GM19463 (cell line): ENCODE data around the gene ZKSCAN1.
A peak's percentile ranks its signal among the peaks of the same experiment; 100 is the strongest.
"Not testable (repeated sequence)": the region's sequence is repeated elsewhere in the genome, so short reads cannot be mapped to it uniquely, and the experiment has no call there.

Experiments used
- ATAC-seq: cut with Tn5 transposase; IDR thresholded peaks from one replicate; pipeline ENCODE4 v1.9.1; 2021; ENCODE audit warnings: mild to moderate bottlenecking, moderate library complexity; ENCODE audit not compliant: unreplicated experiment

Gene ZKSCAN1

DNA sequence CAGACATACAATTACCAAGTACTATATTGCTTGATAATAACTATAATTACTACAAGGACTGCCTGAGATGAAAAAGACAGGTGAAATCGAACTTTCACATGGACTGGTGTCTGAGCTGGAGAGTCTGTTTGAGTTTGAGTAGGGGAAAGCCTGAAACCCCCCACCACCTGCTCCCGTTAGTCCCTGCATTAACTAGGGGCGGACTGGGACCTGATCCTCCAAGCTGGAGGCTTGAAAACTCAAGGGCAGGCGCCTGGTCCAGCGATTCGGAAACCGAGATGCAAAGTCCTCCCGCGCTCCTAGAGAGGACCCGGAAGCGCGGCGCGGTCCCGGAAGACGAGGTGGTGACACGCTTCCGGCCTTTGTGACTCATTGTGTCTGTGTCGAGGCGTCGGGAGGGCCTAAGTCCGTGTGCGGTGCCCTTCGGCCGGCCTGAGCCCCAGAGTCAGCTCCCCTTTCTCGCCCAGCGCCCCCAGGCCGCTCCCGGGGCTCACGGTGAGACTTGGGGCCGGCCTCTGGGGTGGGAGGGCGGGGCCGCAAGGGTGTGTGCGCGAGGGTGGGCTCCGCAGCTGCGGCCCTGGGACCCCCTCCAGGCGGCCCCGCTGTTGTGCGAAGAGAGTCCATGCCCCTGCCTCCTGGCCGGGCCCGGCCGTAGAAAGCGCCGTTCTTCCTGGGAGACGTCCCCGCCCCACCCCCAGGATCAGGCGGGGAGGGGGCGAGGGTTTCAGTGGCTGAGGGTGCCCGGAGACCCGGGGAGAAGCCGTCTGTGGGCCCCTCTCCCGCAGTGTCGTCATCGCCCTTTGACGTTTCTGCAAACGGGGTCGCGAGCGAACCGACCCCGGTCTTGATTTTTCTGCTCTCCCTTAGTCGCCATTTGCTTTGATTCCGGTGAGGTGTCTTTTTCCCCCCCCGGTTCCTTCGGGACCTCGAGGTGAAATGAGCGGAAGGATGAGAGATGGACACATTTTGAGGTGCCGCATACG, at the start of gene ZKSCAN1:
ZKSCAN1 (plus strand) TSS at position 365 of the 983 bp plus-strand sequence. CDS start 7,911 bp downstream, outside the sequence.
- peak; percentile 99 for ATAC-seq

DNA sequence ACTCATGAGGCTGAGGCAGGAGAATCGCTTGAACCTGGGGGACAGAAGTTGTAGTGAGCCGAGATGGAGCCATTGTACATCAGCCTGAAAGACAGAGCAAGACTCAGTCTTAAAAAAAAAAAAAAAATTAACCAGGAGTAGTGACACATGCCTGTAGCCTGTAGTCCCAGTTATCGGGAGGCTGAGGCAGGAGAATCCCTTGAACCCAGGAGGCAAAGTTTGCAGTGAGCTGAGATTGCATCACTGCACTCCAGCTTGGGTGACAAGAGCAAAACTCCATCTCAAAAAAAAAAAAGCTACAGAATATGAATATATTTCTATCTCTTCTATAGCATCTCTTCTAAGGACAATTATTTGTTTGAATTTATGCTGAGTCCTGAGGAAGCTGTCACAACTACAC, 46.1 kb upstream of the ZKSCAN1 start:
- no peak for ATAC-seq

DNA sequence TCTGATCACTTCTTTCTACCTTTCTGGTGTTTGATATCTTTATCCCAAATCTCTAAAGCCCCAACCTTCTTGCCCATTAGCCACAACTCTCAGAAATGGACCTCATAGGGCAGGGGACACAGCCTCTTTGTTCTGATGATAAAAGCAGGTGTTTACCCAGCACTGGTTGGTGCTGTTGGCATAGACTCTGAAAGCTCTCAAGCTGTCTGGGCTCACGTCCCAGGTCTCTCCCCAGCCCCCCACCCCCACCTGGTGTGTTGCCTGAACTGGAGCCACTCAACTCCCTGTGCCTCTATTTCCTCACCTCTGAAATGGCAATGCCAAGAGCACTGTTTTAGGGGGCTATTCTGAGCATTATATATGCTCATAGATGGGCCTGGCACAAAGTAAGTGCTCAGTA, 45.6 kb upstream of the ZKSCAN1 start:
- ATAC-seq, result not testable (repeated sequence)

DNA sequence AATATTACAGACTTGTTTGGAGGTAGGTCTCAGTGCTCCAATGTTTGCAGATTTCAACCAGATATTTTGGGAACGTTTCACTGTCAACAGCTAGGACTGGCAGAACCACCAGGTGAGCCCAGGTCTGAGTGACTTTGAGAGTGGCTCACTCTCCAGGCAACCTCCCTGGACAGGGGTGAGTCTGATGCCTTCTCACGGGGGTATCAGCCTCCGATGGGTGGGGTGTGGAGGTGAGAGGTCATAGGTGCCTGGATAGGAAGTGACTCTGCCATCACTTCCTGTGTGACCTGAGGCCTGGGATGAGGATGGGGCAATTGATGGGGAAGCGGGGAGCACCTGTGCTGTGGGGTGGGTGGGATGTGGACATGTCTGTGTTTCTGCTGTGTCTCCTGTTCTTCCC, 44.2 kb upstream of the ZKSCAN1 start:
- no peak for ATAC-seq

DNA sequence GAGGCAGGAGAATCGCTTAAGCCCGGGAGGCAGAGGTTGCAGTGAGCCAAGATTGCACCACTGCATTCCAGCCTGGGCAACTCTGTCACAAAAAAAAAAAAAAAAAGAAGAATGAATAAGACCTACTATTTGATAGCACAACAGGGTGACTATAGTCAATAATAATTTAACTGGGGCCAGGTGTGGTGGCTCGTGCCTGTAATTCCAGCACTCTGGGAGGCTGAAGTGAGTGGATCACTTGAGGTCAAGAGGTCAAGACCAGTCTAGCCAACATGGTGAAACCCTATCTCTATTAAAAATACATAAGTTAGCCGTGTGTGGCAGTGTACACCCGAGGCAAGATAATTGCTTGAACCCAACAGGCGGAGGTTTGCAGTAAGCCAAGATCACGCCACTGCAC, 41.6 kb upstream of the ZKSCAN1 start:
- ATAC-seq, result not testable (repeated sequence)

DNA sequence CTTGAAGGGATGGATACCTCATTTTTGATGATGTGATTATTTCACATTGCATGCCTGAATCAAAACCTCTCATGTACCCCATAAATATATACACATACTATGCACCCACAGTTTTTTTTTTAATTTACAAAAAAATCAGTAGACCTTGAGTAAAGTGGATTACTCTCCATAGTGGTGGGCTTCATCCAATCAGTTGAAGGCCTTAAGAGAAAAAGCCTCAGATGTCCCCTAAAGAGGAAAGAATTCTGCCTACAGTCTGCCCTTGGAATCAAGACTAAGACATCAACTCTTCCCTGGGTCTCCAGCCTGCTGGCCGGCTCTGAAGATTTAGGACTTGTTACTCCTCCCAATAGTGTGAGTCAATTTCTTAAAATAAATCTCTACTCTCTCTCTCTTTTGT, 40.7 kb upstream of the ZKSCAN1 start:
- no peak for ATAC-seq

DNA sequence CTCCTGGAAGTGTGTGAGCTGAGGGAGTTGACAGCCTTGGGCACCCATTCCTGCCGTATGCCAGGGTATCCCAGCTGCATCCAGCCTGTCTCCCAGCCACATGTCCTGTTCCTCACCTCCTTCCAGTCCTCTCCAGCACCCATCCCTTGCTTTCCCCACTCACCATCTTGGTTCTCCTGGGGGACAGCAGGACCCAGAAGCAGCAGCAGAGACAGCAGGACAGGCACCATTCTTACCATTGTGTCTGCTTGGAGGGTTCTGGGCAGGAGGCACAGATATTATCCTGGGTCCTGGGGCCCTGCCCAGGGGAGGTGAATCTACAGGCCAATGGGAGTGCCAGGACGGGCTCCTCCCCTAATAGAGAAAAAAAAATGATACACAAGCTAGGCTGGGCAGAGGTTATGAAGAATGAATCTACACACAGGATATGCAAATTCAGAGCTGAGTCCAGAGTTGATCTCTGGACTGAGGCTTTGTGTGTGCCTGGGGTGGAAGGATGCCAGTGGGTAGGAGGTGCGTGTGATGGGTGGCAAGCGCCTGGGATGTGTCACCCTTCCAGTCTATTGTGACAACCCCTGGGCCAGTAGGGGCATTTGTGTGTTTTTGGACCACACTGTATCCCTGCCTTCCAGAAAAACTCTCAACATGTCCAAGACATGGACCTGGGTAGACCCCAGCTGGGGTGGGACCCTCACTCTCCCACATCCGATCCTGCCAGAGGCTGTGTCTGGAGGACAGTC, 39.4 kb upstream of the ZKSCAN1 start, which contains the start of gene AZGP1:
AZGP1 (minus strand) TSS at position 250 of the 740 bp plus-strand sequence; CDS start at position 239, 11 bp downstream.
- no peak for ATAC-seq

DNA sequence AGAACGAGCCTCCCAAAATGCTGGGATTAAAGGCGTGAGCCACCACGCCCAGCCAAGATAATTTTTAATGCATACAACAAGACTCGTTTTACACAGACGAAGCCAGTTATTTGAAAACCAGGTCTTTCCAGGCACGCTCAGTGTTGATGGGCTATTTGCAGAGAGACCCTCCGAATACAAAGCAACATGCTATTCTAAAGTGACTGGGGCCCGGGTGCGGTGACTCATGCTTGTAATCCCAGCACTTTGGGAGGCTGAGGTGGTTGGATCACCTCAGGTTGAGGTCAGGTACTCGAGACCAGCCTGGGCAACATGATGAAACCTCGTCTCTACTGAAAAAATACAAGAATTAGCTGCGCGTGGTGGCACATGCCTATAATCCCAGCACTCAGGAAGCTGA, 38.8 kb upstream of the ZKSCAN1 start:
- ATAC-seq, result no peak

DNA sequence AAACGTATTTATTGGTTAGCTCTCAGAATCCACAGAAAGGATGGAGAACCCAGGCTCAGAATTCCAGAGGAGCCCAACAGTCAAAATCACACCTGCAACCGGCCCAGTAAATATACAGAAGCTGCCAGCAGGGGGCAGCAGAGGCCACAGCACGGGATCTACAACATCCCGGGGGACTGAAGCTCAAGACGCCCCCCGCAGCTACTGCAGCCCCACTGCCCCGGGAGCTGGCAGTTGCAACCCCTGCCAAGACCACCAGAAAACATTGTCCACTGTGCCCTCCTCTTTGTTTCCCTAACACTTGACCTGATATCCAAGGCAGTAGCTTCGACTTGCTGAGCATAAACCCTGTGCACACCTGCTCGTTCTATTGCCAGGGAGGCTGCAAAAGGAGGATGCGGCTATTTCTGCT, 35.6 kb upstream of the ZKSCAN1 start:
- ATAC-seq, result not testable (repeated sequence)

DNA sequence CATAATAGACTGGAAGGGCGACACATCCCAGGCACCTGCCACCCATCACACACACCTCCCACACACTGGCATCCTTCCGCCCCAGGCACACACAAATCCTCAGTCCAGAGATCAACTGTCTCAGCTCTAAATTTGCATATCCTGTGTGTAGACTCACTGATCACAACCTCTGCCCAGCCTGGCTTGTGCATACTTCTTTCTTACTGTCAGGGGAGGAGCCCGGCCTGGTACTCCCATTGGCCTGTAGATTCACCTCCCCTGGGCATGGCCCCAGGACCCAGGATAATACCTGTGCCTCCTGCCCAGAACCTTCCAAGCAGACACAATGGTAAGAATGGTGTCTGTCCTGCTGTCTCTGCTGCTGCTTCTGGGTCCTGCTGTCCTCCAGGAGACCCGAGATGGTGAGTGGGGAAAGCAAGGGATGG, 34.9 kb upstream of the ZKSCAN1 start:
- not testable (repeated sequence) for ATAC-seq

DNA sequence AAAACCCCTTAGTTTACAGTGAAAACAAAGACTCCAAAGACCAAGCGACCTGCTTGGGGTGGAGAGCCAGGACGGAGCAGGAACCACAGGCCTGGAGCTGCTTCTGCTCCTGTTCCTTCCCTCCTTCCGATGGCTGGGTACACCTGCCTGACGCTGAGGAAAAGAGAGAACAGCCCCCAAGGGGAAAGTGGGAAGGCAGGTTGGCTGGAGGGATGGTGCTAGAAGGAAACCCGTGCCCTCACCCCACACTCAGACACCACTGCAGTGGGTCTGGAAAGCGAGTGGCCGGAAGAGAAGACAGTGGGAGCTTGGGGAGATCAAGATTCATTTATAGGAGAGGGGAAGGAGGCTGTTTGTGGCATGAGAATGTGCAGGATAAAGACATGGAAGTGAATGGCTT, 34.3 kb upstream of the ZKSCAN1 start:
- not testable (repeated sequence) for ATAC-seq

DNA sequence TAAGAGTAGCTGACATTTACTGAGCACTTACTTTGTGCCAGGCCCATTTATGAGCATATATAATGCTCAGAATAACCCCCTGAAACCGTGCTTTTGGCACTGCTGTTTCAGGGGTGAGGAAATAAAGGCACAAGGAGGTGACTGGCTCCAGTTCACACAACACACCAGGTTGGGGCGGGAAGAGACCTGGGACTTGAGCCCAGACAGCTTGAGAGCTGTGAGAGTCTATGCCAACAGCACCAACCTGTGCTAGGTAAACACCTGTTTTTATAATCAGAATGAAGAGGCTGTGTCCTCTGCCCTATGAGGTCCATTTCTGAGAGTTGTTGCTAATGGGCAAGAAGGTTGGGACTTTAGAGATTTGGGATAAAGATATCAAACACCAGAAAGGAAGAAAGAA, 30.8 kb upstream of the ZKSCAN1 start:
- ATAC-seq, result no peak

DNA sequence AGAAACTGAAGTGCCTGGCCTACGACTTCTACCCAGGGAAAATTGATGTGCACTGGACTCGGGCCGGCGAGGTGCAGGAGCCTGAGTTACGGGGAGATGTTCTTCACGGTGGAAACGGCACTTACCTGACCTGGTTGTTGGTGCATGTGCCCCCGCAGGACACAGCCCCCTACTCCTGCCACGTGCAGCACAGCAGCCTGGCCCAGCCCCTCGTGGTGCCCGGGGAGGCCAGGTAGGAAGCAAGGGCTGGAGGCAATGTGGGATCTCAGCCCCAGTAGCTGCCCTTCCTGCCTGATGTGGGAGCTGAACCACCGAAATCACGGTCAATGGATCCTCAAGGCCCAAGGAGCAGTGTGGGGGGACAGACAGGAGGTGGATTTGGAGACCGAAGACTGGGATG, 28.1 kb upstream of the ZKSCAN1 start:
- not testable (repeated sequence) for ATAC-seq

DNA sequence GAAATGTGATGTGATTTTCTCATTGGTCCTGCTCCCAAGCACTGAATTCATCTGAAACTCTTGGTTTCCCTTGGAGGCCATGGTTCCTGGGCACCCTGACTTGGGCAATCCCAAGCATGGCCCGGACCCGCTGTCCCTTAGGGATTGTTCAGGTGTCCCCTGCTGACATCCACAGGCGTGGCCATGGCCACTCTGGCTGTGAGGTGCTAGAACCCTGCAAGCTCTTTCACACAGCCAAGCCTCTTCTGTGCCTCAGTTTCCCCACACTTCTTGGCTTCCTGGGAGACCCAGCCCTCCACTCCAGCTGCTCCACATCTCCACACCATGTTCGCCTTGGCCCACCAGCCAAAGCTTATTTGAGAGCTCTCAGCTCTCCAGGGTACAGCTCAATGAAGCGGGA, 27.6 kb upstream of the ZKSCAN1 start:
- ATAC-seq, result no peak

DNA sequence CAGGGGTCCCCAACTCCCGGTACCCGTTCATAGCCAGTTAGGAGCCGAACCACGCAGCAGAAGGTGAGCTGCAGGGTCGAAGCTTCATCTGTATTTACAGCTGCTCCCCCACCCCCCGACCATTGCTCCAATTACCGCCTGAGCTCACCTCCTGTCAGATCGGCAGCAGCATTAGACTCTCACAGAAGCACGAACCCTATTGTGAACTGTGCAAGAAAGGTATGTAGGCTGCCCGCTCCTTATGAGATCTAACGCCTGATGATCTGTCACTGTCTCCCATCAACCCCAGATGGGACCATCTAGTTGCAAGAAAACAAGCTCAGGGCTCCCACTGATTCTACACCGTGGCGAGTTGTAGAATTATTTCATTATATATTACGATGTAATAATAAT, 24.9 kb upstream of the ZKSCAN1 start:
- no peak for ATAC-seq

DNA sequence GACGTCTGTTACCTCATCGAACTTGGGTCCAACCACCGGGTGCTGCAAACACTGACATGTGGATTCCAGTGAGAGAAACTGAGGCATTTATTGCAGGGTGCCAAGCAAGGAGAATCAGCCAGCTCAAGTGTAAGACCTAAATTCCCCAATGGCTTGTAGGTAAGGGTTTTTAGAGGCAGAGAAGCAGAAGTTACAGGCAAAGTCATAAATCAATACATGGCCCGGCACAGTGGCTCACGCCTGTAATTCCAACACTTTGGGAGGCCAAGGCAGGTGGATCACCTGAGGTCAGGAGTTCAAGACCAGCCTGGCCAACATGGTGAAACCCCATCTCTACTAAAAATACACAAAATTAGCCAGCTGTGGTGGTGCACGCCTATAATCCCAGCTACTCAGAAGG, 23.9 kb upstream of the ZKSCAN1 start:
- ATAC-seq, result not testable (repeated sequence)

DNA sequence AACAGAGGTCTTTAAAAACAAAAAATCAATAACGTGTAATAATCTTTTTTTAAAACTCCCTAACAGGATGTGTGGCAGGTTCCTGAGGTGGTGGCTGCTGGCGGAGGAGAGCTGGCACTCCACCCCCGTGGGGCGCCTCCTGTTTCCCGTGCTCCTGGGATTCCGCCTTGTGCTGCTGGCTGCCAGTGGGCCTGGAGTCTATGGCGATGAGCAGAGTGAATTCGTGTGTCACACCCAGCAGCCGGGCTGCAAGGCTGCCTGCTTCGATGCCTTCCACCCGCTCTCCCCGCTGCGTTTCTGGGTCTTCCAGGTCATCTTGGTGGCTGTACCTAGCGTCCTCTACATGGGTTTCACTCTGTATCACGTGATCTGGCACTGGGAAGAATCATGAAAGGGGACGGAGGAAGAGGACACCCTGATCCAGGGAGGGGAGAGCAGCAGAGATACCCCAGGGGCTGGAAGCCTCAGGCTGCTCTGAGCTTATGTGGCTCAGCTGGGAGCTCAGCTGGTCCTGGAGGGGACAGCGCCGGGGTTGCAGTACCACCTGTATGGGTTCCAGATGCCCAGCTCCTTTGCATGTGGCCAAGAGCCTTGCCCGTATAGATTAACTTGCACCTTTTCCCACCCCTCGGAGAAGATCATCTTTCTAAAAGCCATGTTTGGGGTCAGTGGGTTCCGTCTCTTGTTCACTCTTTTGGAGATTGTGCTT, 22.9 kb upstream of the ZKSCAN1 start:
- no peak for ATAC-seq

DNA sequence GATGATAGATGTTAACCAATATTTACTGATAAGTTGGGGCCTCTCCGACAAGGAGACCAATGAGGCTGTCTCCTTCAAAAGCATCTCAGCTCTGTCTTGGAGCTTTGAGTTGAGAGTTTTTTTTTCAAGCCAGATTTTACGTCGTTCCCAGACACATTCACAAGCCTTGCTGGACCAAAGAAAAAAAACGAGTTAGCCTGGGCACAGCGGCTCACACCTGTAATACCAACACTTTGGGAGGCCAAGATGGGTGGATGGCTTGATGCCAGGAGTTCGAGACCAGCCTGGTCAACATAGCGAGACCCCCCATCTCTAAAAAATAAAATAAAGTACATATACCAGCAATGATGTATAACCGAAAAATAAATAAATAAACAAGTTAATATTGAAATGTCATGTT, 20.6 kb upstream of the ZKSCAN1 start:
- no peak for ATAC-seq

DNA sequence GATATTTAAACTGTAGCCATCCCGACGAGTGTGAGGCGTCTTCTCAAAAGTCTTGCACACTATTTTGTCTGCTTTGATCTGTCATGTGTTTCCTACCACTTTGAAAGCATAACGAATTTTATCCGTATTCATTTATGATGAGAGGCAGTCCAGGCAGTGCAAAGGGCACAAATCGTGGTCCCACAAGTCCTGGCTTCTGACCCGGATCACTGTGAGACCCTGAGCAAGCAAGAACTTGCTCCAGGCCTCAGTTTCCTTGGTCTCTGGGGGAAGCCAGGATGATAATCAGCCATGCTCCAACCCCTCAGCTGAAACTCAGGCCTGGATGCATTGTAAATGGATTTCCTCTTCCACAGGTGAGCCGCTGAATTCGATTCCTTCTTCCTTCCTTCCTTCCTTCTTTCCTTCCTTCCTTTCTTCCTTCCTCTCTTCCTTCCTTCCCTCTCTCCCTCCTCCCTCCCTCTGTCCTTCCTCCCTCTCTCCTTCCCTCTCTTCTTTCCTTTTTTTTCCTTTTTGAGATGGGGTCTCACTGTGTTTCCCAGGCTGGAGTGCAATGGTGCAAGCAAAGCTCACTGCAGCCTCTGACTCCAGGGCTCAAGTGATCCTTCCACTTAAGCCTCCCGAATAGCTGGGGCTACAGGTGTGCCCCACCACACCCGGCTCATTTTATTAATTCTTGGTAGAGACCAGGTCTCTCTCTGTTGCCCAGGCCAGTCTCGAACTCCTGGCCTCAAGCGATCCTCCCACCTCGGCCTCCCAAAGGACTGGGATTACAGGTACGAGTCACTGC, 18.4 kb upstream of the ZKSCAN1 start:
- no peak for ATAC-seq

DNA sequence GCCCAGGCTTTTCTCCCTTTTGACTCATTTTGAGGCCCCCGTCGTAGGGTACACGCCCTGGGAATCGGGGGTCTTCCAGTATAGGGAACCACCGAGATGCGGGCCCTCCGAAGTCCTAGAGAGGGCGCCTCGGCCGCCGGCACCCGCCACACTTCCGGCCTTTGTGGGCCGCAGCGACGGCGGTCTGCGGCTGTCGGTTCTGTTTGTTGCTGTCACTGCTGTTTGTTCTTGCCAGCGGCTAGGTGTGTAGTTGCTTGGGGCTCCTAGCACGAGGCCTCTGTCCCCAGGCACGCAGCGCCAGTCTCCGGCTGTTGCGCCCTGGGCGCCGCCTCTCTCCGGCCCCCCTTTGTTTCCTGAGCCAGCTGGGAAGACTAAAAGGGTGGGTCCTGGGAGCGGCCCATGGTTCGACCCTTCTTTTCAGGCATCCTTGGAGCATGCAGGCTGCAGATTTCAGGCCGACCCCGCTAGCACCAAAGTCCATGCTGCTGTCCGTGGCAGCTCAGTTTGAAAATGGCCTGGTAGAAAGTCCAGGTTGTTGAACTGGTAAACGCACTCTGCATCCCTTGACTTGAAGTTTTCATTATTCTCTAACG, 17.8 kb upstream of the ZKSCAN1 start:
- peak; percentile 51 for ATAC-seq
